Esophagus squamous epithelium (tissue), 5 donors: ENCODE measurements around the gene SLC6A3. TPM values are rescaled to one million over a fixed set of nuclear protein-coding genes. Genes with fewer than 3 reads are reported as not detected.

Source experiments
- DNase-seq: peaks from one replicate; lab custom pipeline; 2025; lab: John Stamatoyannopoulos, UW
- H3K27ac ChIP-seq, 4 donors: fragments of 200-600 bp; sonication (generic); one replicate each; pipeline ENCODE4 v1.5.1; 2016 to 2019; ENCODE audit warnings: mild to moderate bottlenecking in 1 of 4
- H3K27me3 ChIP-seq, 4 donors: fragments of 200-600 bp; sonication (generic); 1 replicate in 3 of 4; 2 replicates in 1 of 4; pipeline versions ENCODE4 v1.5.1 to v1.6.0; 2017 to 2021; ENCODE audit warnings: antibody characterized with exemption in 1 of 4
- H3K36me3 ChIP-seq, 3 donors: fragments of 200-600 bp; sonication (generic); one replicate each; pipeline ENCODE4 v1.5.1; 2016 to 2019
- H3K4me1 ChIP-seq, 3 donors: fragments of 200-600 bp; sonication (generic); one replicate each; pipeline ENCODE4 v1.5.1; 2017 to 2019
- H3K4me3 ChIP-seq, 4 donors: fragments of 200-600 bp; sonication (generic); 1 replicate in 3 of 4; 2 replicates in 1 of 4; pipeline ENCODE4 v1.5.1; 2016 to 2019; ENCODE audit warnings: mild to moderate bottlenecking in 2 of 4, moderate library complexity in 1 of 4
- H3K9me3 ChIP-seq, 3 donors: fragments of 200-600 bp; sonication (generic); one replicate each; pipeline ENCODE4 v1.5.1; 2016 to 2019
- CTCF ChIP-seq, 6 experiments: fragments of 450-650 bp in 4 of 6; fragments of 200-600 bp in 2 of 6; sonication (generic) in 2 of 6; IDR thresholded peaks; one replicate each; pipeline ENCODE4 v1.5.1; 2016 to 2019; ENCODE audit warnings: antibody characterized with exemption in 6 of 6, mild to moderate bottlenecking in 4 of 6, moderate library complexity in 4 of 6
- POLR2A ChIP-seq, 4 donors: fragments of 450-650 bp; IDR thresholded peaks; one replicate each; pipeline ENCODE4 v1.6.1; 2017; ENCODE audit warnings: antibody characterized with exemption in 4 of 4, mild to moderate bottlenecking in 4 of 4, moderate library complexity in 3 of 4
- WGBS, 2 donors: methylation state at CpG; one replicate each; pipeline ENCODE4 v1.1.5; 2018; 5-methylcytosine and 5-hydroxymethylcytosine counted together
- intact Hi-C: fragments of 100-400 bp; cut with DNase I; formaldehyde crosslinking; loops from one replicate; pipeline ENCODE4 v1.15.0; 2022
- total RNA-seq, 4 donors: library from RNA; depleted of rRNA; stranded (reverse); fragments of >200 nt; gene quantifications; one replicate each; pipeline ENCODE4 v1.1.0, GENCODE V29; 2016
- donor health status: DM: yes; HTN: yes; CAD: no.

Gene SLC6A3
- total RNA-seq, 4 donors from 2014 or later = 0.19 TPM; not detected in 3

- Histone ChIP-seq H3K27ac (no peak overlapping the region), H3K27me3 (peaks cover 0 to 59% (median 0%) of the 10 kb centered on the region in 4 donors), H3K36me3 (no peaks in the 10 kb centered on the region), H3K4me1 (no peaks in the 10 kb centered on the region), H3K4me3 (no peak overlapping the region), H3K9me3 (no peaks in the 10 kb centered on the region)
- TF ChIP-seq CTCF (IDR thresholded peaks at IDR 0.05) = no peak
- TF ChIP-seq POLR2A (IDR thresholded peaks at IDR 0.05) = no peak
- no peak for DNase-seq
- 71 to 76% methylated on average over 11 to 12 of the region's 13 CpGs for WGBS, 2 donors
- intact Hi-C loops = no loop called here
These were observed 73.8 kb downstream of the SLC6A3 start for GRCh38 chr5:1371218-1371971.

GRCh38 chr5:1370006-1370405, 75.2 kb downstream of the SLC6A3 start:
- no peak for DNase-seq
- no peak overlapping the region for H3K27ac ChIP-seq
- H3K36me3 ChIP-seq = no peaks in the 10 kb centered on the region
- intact Hi-C loops = no loop called here
- TF ChIP-seq CTCF (IDR thresholded peaks at IDR 0.05) (no peak), POLR2A (IDR thresholded peaks at IDR 0.05) (no peak)
- no peaks in the 10 kb centered on the region for H3K4me1 ChIP-seq
- H3K4me3 ChIP-seq = no peak overlapping the region
- WGBS, 2 donors = 70 to 80% methylated on average over 7 of the region's 7 CpGs
- peaks cover 0 to 63% (median 0%) of the 10 kb centered on the region in 4 donors for H3K27me3 ChIP-seq
- no peaks in the 10 kb centered on the region for H3K9me3 ChIP-seq

- H3K9me3 ChIP-seq = no peaks in the 10 kb centered on the region
- no peaks in the 10 kb centered on the region for H3K36me3 ChIP-seq
- TF ChIP-seq POLR2A (IDR thresholded peaks at IDR 0.05) = no peak
- no peak for TF ChIP-seq CTCF (IDR thresholded peaks at IDR 0.05)
- H3K4me1 ChIP-seq = no peaks in the 10 kb centered on the region
- 67 to 76% methylated on average over 4 of the region's 4 CpGs for WGBS, 2 donors
- intact Hi-C loops = no loop called here
- H3K27me3 ChIP-seq = peaks cover 0 to 65% (median 0%) of the 10 kb centered on the region in 4 donors
- no peak for DNase-seq
- H3K27ac ChIP-seq = no peak overlapping the region
- no peak overlapping the region for H3K4me3 ChIP-seq
These were observed 76.5 kb downstream of the SLC6A3 start for GRCh38 chr5:1368756-1369155.

GRCh38 chr5:1368236-1368635, 77.0 kb downstream of the SLC6A3 start:
- intact Hi-C loops = no loop called here
- Histone ChIP-seq H3K4me3 (no peak overlapping the region), H3K27me3 (peaks cover 0 to 67% (median 0%) of the 10 kb centered on the region in 4 donors), H3K36me3 (no peaks in the 10 kb centered on the region), H3K4me1 (no peaks in the 10 kb centered on the region), H3K27ac (no peak overlapping the region), H3K9me3 (no peaks in the 10 kb centered on the region)
- WGBS, 2 donors = 83 to 87% methylated on average over 7 of the region's 7 CpGs
- TF ChIP-seq POLR2A (IDR thresholded peaks at IDR 0.05) = no peak
- DNase-seq = no peak

- peaks cover 0 to 78% (median 0%) of the 10 kb centered on the region in 4 donors for H3K27me3 ChIP-seq
- DNase-seq = no peak
- intact Hi-C loops = no loop called here
- H3K4me3 ChIP-seq = no peak overlapping the region
- H3K4me1 ChIP-seq = no peaks in the 10 kb centered on the region
- H3K36me3 ChIP-seq = no peaks in the 10 kb centered on the region
- TF ChIP-seq CTCF (IDR thresholded peaks at IDR 0.05) = no peak
- TF ChIP-seq POLR2A (IDR thresholded peaks at IDR 0.05) = no peak
- H3K9me3 ChIP-seq = no peaks in the 10 kb centered on the region
- 69 to 74% methylated on average over 6 to 7 of the region's 7 CpGs for WGBS, 2 donors
- no peak overlapping the region for H3K27ac ChIP-seq
These were observed 78.1 kb downstream of the SLC6A3 start for GRCh38 chr5:1367149-1367548.
